ENCODE data around the gene MOCS1.
A peak's percentile ranks its signal among the peaks of the same experiment; 100 is the strongest.

MOCS1 gene

DNA sequence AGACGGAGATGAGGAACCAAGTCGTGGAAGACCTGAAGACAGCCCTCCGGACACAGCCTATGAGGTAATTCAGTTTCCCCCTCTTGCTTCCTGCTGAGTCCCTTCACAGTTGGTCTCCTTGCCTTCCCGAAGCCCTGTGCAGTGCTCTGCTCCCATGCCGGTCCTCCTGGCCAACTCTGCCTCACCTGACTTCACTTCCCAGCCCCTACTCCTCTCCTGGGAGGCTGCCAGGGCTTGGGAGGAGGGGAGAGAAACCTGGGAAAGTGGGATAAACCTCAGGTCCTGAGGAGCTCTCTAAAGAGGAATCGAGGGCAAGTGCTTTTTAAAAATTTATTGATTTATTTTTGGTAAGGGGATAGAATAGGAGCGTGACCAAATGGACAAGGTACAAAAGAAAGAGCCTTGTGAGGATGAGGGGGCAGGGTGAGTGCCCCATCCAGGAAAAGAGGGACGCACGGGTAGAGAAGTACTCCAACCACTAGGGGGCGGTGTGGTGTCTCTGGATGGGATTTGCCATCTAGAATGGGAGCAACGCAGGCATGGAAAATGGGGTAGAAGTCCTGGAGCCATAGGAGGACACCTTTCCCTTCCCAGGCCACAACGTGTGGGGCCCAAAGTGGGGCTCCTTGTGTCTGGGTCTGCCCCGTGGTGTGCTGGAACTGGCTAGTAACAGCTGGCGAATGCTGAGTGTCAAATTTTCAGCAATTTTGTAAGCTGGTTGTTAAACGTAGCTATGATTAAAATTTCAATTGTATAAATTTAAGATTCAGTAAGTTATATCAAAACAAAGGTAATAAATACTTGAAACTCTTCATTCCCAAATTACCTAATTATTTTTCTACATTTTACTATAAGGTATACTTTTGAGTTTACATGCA, 69.0 kb downstream of the MOCS1 start:
- peak; percentile 39 for DNase-seq

DNA sequence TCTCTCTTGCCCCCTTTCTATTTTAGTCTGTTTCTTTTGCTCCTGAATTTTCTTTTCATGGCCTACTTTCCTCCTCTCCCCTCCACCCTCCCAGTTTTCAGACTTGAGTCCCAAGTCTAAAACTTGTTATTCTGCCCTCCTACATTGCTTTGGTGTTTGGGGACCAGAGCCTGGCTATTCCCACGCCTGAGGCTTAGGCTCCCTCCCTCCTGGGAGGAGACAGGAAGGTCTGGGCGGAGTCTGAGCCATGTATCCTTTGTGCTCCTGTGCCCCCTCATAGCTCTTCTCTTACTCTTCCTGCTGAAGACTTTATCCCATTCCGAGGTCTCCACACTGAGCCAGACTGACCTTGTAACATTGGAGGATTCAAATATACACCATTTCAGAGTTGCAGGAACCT, 72.6 kb downstream of the MOCS1 start:
- DNase-seq: no peak

DNA sequence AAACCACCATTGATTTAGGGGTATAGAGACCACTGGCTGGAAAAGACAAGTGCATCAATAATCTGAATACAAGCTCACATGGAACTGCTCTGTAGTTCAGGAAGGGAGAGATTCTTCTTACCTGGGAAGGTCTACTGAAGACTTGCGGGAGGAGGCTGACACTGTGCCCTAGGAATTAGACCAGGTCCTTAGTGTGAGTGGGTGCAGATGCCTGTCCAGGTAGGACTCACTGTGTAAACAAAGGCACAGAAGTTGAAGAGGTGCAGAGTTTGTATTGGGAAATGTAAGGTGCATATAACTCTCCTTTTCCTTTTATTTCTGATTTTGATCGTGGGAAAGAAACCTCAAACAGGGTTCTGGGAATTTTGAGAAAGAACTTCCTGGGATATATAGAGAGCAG, 75.2 kb downstream of the MOCS1 start:
- DNase-seq: no peak

DNA sequence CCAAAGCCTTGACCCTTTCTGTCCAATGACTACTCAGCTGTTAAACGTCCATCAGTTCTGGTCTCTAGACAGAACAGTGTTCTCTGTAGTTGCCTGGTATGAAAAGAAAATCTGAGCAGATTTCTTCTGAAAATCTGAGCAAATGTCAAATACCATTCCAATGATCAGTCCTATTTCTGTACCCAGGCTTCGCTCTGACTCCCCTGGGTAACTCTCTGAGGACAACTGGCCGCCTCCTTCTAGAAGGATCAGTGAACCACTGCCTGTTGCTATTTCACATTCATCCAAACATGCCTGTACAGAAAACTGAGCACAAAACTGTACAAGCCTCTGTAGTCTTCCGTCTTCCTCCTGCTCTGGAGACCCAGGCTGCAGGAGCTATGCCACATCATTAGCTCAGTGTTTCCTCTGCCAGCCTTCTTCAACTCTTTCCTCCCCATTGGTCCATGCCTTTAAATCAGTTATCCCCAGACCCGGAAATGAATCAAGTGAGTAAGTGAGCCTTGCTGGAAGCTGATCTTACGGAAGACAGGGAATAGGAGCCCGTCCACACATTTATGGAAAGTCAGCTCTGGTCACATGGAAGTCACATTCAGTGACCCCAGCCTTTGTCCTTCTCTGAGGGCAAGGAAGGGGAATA, 78.8 kb downstream of the MOCS1 start:
- no peak for DNase-seq
